GDM1 (cell line): Measurements from ENCODE around the gene ELP4.
"Not testable (repeated sequence)": the region's sequence is repeated elsewhere in the genome, so short reads cannot be mapped to it uniquely, and the experiment has no call there.

ENCODE experiments used
- DNase-seq: peaks from one replicate; lab custom pipeline; 2025; lab: John Stamatoyannopoulos, UW

ELP4 gene

GRCh38 chr11:31542862-31543261 is 33.3 kb downstream of the ELP4 start:
- no peak for DNase-seq

- no peak for DNase-seq
These were observed 46.4 kb downstream of the ELP4 start for GRCh38 chr11:31555938-31556337.

GRCh38 chr11:31558001-31558400 is 48.4 kb downstream of the ELP4 start:
- DNase-seq: no peak

GRCh38 chr11:31560842-31561476 is 51.4 kb downstream of the ELP4 start:
- DNase-seq: no peak

- DNase-seq: not testable (repeated sequence)
These were observed 55.0 kb downstream of the ELP4 start for GRCh38 chr11:31564517-31564916.

GRCh38 chr11:31574133-31574532 is 64.6 kb downstream of the ELP4 start:
- not testable (repeated sequence) for DNase-seq

- not testable (repeated sequence) for DNase-seq
These were observed 66.2 kb downstream of the ELP4 start for GRCh38 chr11:31575764-31576163.

- DNase-seq: not testable (repeated sequence)
These were observed 69.8 kb downstream of the ELP4 start for GRCh38 chr11:31579412-31579811.

- DNase-seq: no peak
These were observed 73.1 kb downstream of the ELP4 start for GRCh38 chr11:31582697-31583096.

- DNase-seq: no peak
These were observed 88.9 kb downstream of the ELP4 start for GRCh38 chr11:31598454-31598853.

GRCh38 chr11:31601635-31602282 is 92.2 kb downstream of the ELP4 start:
- no peak for DNase-seq

GRCh38 chr11:31606893-31607292 is 97.3 kb downstream of the ELP4 start:
- DNase-seq: no peak

GRCh38 chr11:31607914-31608313 is 98.3 kb downstream of the ELP4 start:
- DNase-seq: no peak

- DNase-seq: no peak
These were observed 99.4 kb downstream of the ELP4 start for GRCh38 chr11:31608995-31609394.

- DNase-seq: no peak
These were observed 101.0 kb downstream of the ELP4 start for GRCh38 chr11:31610544-31610943.

GRCh38 chr11:31617246-31617645 is 107.7 kb downstream of the ELP4 start:
- no peak for DNase-seq

- no peak for DNase-seq
These were observed 110.4 kb downstream of the ELP4 start for GRCh38 chr11:31619980-31620379.

GRCh38 chr11:31620434-31620833 is 110.9 kb downstream of the ELP4 start:
- no peak for DNase-seq

- DNase-seq: no peak
These were observed 116.3 kb downstream of the ELP4 start for GRCh38 chr11:31625868-31626267.

- no peak for DNase-seq
These were observed 118.5 kb downstream of the ELP4 start for GRCh38 chr11:31628111-31628510.

GRCh38 chr11:31636983-31637382 is 127.4 kb downstream of the ELP4 start:
- no peak for DNase-seq

GRCh38 chr11:31640611-31641010 is 131.0 kb downstream of the ELP4 start:
- no peak for DNase-seq

GRCh38 chr11:31641477-31642062 is 132.0 kb downstream of the ELP4 start:
- DNase-seq: no peak

- no peak for DNase-seq
These were observed 134.3 kb downstream of the ELP4 start for GRCh38 chr11:31643857-31644256.
